Stimulated activated naive CD8-positive, alpha-beta T cell treated with anti-CD3 and anti-CD28 coated beads, Interleukin-15, Interleukin-2, amounts not matched to agents 100 ng/mL and 50 ng/mL, for 24 hours (primary cell): ENCODE measurements around the gene HOXC9.

Source experiments
- H3K27ac Mint-ChIP-seq: one replicate; pipeline ENCODE4 v1.8.0; 2021; ENCODE audit warnings: mild to moderate bottlenecking, mixed read lengths
- H3K27me3 Mint-ChIP-seq: one replicate; pipeline ENCODE4 v1.8.0; 2021; ENCODE audit warnings: mixed read lengths
- H3K36me3 Mint-ChIP-seq: one replicate; pipeline ENCODE4 v1.8.0; 2021; ENCODE audit warnings: low read depth, mixed read lengths
- H3K4me1 Mint-ChIP-seq: one replicate; pipeline ENCODE4 v1.8.0; 2021; ENCODE audit warnings: low read depth, mixed read lengths
- H3K4me3 Mint-ChIP-seq: one replicate; pipeline ENCODE4 v1.8.0; 2021; ENCODE audit warnings: mild to moderate bottlenecking, mixed read lengths
- H3K9me3 Mint-ChIP-seq: one replicate; pipeline ENCODE4 v1.8.0; 2021; ENCODE audit warnings: mixed read lengths

The HOXC9 gene

GRCh38 chr12:53969588-53970259, 30.2 kb upstream of the HOXC9 start:
- no peaks in the 10 kb centered on the region for H3K9me3 Mint-ChIP-seq
- H3K4me3 Mint-ChIP-seq = no peak overlapping the region
- H3K4me1 Mint-ChIP-seq = peaks cover 24% of the 10 kb centered on the region
- H3K36me3 Mint-ChIP-seq = peaks cover 3% of the 10 kb centered on the region
- H3K27me3 Mint-ChIP-seq = peaks cover 94% of the 10 kb centered on the region
- H3K27ac Mint-ChIP-seq = no peak overlapping the region

DNA sequence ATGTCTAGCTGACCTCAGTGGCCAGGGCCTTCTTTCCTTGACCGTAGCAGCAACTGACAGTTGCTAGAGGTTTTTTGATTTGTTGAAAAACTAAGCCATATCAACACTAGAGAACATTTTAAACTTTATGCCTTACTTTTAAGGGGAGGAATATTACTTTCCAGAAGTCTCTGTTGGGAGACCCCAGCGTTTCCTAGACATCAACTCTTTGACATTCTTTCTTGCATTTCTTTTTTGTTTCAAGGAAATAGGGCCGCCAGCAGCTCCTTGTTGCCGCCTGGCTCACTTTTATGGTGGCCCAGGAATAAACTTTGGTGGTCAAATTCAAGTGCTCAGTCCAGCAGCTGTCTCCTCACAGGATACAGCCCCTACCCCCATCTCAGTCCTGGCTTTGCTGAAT, 29.5 kb upstream of the HOXC9 start:
- no peak overlapping the region for H3K4me3 Mint-ChIP-seq
- H3K27ac Mint-ChIP-seq = no peak overlapping the region
- peaks cover 92% of the 10 kb centered on the region for H3K27me3 Mint-ChIP-seq
- H3K36me3 Mint-ChIP-seq = peaks cover 4% of the 10 kb centered on the region
- no peaks in the 10 kb centered on the region for H3K9me3 Mint-ChIP-seq
- peaks cover 23% of the 10 kb centered on the region for H3K4me1 Mint-ChIP-seq

GRCh38 chr12:53971129-53971528, 28.8 kb upstream of the HOXC9 start:
- Mint-ChIP-seq H3K9me3 (no peaks in the 10 kb centered on the region), H3K27me3 (peaks cover 92% of the 10 kb centered on the region), H3K4me3 (no peak overlapping the region), H3K36me3 (peaks cover 9% of the 10 kb centered on the region), H3K4me1 (peaks cover 24% of the 10 kb centered on the region), H3K27ac (no peak overlapping the region)

DNA sequence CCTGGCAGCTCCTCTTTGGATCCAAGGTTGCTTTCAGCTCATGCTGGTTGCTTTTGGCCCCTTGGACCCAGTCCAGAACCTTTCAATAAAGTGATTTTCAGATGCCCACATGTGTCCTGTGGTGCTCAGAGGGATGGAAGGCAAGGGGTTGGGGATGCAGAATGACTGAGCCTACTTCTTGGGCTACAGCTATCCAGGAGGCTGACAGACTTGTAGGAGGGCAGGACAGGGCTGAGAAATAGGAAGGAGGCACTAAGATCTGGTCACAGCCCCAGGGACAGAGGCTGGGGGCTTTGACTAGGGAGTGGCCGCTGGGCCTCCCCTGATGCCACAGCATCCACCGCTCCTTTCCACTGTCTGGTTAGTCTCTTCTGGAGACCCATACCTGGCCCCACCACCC, 28.3 kb upstream of the HOXC9 start:
- Mint-ChIP-seq H3K4me3 (no peak overlapping the region), H3K9me3 (no peaks in the 10 kb centered on the region), H3K27me3 (peaks cover 92% of the 10 kb centered on the region), H3K4me1 (peaks cover 18% of the 10 kb centered on the region), H3K27ac (no peak overlapping the region), H3K36me3 (peaks cover 9% of the 10 kb centered on the region)

- H3K9me3 Mint-ChIP-seq = no peaks in the 10 kb centered on the region
- H3K27me3 Mint-ChIP-seq = peaks cover 92% of the 10 kb centered on the region
- no peak overlapping the region for H3K27ac Mint-ChIP-seq
- H3K4me3 Mint-ChIP-seq = no peak overlapping the region
- peaks cover 18% of the 10 kb centered on the region for H3K4me1 Mint-ChIP-seq
- peaks cover 9% of the 10 kb centered on the region for H3K36me3 Mint-ChIP-seq
These were observed 27.7 kb upstream of the HOXC9 start for GRCh38 chr12:53972152-53972702.

DNA sequence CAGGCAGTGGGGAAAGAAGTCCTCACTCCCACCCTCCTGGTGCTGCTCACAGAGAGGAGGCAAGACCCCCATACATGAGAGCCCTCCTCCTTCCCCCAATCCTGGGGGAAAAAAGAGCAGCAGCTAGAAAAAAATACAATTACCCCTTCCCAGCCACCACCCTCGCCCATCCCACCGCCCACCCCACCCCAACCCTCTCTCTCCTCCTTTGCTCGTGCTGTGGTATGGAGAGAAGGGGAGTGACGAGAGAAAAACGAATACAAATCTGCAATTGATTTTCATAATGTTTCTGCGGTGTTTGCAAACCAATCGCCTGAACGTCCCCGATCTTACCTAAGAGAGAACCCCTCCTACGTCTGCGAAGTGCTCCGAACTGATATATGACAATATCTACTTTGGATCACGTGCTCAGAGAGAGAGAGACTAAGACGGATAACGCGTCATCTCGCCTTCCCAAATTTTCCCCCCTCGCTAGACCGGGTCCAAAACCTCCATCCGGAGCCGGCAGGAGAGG, 27.2 kb upstream of the HOXC9 start, which contains the start of gene HOXC11:
HOXC11 (plus strand) TSS at position 405 of the 514 bp plus-strand sequence. CDS start 116 bp downstream, outside the sequence.
- no peaks in the 10 kb centered on the region for H3K9me3 Mint-ChIP-seq
- H3K27me3 Mint-ChIP-seq = peaks cover 92% of the 10 kb centered on the region
- H3K4me3 Mint-ChIP-seq = peak within 1 kb of the TSS; percentile 48
- H3K36me3 Mint-ChIP-seq = peaks cover 9% of the 10 kb centered on the region
- H3K27ac Mint-ChIP-seq = peak within 1 kb of the TSS; percentile 70
- H3K4me1 Mint-ChIP-seq = peaks cover 18% of the 10 kb centered on the region

- H3K4me1 Mint-ChIP-seq = peaks cover 18% of the 10 kb centered on the region
- peak overlapping the region; percentile 48 for H3K4me3 Mint-ChIP-seq
- H3K36me3 Mint-ChIP-seq = peaks cover 9% of the 10 kb centered on the region
- H3K27ac Mint-ChIP-seq = peak overlapping the region; percentile 70
- peaks cover 92% of the 10 kb centered on the region for H3K27me3 Mint-ChIP-seq
- H3K9me3 Mint-ChIP-seq = no peaks in the 10 kb centered on the region
These were observed 26.5 kb upstream of the HOXC9 start for GRCh38 chr12:53973236-53974042.

DNA sequence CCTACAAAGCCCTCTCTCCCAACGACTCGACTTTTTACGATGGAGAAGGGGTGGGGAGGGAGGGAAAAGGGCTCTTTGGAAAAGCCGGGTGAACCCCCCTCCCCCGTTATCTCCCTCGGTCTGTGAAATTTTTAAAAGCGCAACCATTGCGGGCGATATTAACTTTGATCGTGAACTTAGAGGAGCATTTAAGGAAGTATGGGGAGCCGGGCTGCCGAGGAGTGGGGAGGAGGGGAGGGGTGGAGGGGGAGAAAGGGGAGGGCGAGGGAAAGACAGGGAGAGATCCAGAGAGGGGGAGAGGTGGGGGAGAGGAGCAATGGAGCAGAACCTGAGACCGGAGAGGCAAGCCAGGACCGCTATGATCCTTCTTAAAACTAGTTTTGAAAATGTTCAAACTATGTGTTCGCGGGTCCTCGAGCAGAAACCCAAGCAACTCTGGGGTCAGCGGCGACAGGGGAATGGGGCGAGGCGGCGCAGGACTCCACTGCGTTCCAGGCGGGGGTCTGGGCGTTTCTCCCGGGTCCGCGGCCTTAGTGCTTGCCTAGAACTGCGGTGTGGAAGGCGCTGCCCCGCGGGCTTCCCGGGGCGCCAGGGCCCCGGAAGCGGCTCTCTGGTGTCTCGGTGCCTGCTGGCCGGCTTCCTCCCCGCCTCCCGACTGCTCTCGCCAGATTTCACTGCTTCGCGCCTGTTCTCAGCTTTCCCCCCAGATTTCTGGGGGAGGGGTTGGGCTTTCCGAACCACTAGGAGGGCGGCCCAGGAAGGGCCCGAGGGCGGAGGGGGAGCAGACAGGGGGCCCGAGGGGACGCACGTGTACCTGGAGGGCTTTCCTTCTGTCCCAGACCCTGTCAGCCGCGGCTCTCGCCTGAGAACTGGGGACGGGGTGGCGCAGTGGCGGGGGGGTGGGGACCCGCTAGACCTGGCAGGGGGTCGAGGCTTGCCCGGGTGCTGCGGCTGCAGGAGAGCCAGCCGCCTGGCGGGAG, 25.6 kb upstream of the HOXC9 start, which contains the start of gene HOTAIR:
HOTAIR (minus strand) TSS at position 871 of the 980 bp plus-strand sequence.
- Mint-ChIP-seq H3K4me3 (peak within 1 kb of the TSS; percentile 48), H3K9me3 (no peaks in the 10 kb centered on the region), H3K4me1 (peaks cover 18% of the 10 kb centered on the region), H3K27me3 (peaks cover 92% of the 10 kb centered on the region), H3K27ac (peak within 1 kb of the TSS; percentile 68), H3K36me3 (peaks cover 9% of the 10 kb centered on the region)

- H3K4me1 Mint-ChIP-seq = peaks cover 18% of the 10 kb centered on the region
- H3K36me3 Mint-ChIP-seq = peaks cover 9% of the 10 kb centered on the region
- peak overlapping the region; percentile 48 for H3K4me3 Mint-ChIP-seq
- H3K27ac Mint-ChIP-seq = no peak overlapping the region
- H3K27me3 Mint-ChIP-seq = peaks cover 92% of the 10 kb centered on the region
- H3K9me3 Mint-ChIP-seq = no peaks in the 10 kb centered on the region
These were observed 24.9 kb upstream of the HOXC9 start for GRCh38 chr12:53975064-53975471.

DNA sequence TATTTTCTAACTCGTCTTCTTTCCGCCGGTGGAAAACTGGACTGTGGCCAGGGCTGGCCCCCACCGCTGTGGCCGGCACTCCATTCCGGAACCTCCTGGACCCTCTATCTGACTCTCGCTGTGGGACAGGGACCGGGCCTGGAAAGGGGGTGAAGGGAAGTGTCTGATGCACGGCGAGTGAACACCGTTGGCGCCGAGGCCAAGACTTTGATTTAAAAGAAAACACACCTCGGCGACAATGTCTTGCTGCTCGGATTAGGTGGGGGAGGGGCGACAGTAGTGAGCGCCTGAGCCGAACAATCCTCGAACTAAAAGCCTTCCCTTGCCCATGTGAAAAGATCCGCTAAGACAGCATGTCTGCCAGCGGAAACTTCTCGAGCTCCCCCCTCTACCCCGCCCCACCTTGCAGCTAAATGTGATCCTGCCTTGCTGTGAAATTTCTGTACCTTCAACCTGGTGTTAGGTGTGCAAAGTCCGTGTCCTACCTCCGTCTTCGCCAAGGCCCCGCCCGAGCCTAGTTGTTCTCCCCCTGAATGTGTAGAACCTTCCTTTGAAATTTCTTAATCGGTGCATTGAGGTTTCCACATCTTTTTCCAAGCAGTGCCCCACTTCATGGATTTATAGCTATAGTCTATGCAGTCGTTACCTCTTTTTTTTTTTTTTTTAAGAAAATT, 24.3 kb upstream of the HOXC9 start:
- peaks cover 21% of the 10 kb centered on the region for H3K4me1 Mint-ChIP-seq
- H3K9me3 Mint-ChIP-seq = no peaks in the 10 kb centered on the region
- peak overlapping the region; percentile 48 for H3K4me3 Mint-ChIP-seq
- H3K36me3 Mint-ChIP-seq = peaks cover 9% of the 10 kb centered on the region
- H3K27ac Mint-ChIP-seq = peak overlapping the region; percentile 68
- H3K27me3 Mint-ChIP-seq = peaks cover 92% of the 10 kb centered on the region

- no peak overlapping the region for H3K27ac Mint-ChIP-seq
- H3K9me3 Mint-ChIP-seq = no peaks in the 10 kb centered on the region
- peaks cover 21% of the 10 kb centered on the region for H3K4me1 Mint-ChIP-seq
- peaks cover 9% of the 10 kb centered on the region for H3K36me3 Mint-ChIP-seq
- H3K27me3 Mint-ChIP-seq = peaks cover 92% of the 10 kb centered on the region
- no peak overlapping the region for H3K4me3 Mint-ChIP-seq
These were observed 23.7 kb upstream of the HOXC9 start for GRCh38 chr12:53976172-53976822.

DNA sequence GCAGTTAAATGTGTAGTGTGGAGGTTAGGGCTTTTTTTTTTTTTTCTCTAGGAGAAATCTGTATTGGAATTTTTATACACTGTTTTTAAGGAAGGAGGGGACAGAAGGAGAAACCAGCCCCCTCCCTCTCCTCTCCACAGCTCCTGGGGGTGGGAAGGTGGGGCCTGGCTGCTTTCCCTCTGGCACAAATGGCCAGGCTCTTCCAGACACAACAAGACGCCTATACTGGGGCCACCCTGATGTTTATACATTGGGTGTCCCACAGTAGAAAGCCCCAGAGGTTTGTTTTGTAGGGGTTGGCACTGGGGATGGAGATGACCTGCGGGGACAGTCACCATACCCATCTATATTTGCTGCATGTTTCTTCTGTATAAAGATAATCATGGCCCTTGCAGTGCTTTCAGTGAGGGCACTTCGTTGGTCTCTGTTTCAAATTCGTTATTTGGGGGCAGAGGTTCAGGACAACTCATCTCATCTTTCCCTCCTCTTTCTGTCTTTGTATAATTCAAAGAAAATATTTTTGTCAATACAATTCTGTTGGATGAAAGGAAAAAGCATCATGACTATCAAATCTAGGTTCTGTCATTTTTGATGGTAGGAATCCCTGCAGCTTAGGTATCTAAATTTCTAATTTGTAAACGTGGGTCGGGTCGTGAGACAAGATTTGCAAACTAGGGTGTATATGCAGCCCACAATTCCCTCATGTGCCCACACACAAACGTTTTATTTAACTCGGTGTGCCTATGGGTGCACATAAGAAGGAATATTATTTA, 23.0 kb upstream of the HOXC9 start:
- H3K9me3 Mint-ChIP-seq = no peaks in the 10 kb centered on the region
- H3K27ac Mint-ChIP-seq = no peak overlapping the region
- H3K4me3 Mint-ChIP-seq = no peak overlapping the region
- peaks cover 92% of the 10 kb centered on the region for H3K27me3 Mint-ChIP-seq
- peaks cover 21% of the 10 kb centered on the region for H3K4me1 Mint-ChIP-seq
- H3K36me3 Mint-ChIP-seq = peaks cover 9% of the 10 kb centered on the region
